K562 (cell line): ENCODE results near the gene GRIN1. TPM values are rescaled to one million over a fixed set of nuclear protein-coding genes. Genes with fewer than 3 reads are reported as not detected.

ENCODE experiments used
- GATAD2B ChIP-seq: fragments of 450-650 bp; IDR thresholded peaks from 2 replicates; pipeline ENCODE4 v1.6.1; 2017; ENCODE audit warnings: mild to moderate bottlenecking, borderline replicate concordance
- ZC3H11A ChIP-seq: IDR thresholded peaks from 2 replicates; pipeline ENCODE4 v1.6.1; 2012; ENCODE audit warnings: low read depth, low read length, improper control_type of control experiment
- ZC3H8 ChIP-seq: fragments of 450-650 bp; IDR thresholded peaks from 2 replicates; pipeline ENCODE4 v1.6.1; 2017
- ZFP1 ChIP-seq: fragments of 450-650 bp; formaldehyde crosslinking; IDR thresholded peaks from 2 replicates; pipeline ENCODE4 v1.4.0; 2020; ENCODE audit warnings: mild to moderate bottlenecking, mixed read lengths
- ZNF347 ChIP-seq: fragments of 450-650 bp; formaldehyde crosslinking; IDR thresholded peaks from 2 replicates; pipeline ENCODE4 v1.4.0; 2020; ENCODE audit warnings: low read depth, mild to moderate bottlenecking, moderate library complexity
- ZNF408 ChIP-seq: fragments of 250-450 bp; sonication (Bioruptor Pico); IDR thresholded peaks from 2 replicates; pipeline ENCODE4 v1.4.0; 2020; ENCODE audit warnings: low read depth, mild to moderate bottlenecking, moderate library complexity
- polyA plus RNA-seq, 8 experiments: library from polyadenylated mRNA; depleted of rRNA in 4 of 8; stranded (reverse) in 5 of 8; unstranded in 3 of 8; fragments of >200 nt; fragmentation: Nextera tagmentation in 2 of 8; fragmentation: Illumina TruSeq in 1 of 8; extraction: Ambion mirVana in 2 of 8; extraction: Trizol in 1 of 8; gene quantifications; 2 replicates each; pipeline versions ENCODE4 v1.2.1 to v1.2.3, GENCODE V29; 2011 to 2014; ENCODE audit warnings: inconsistent platforms in 1 of 8, missing spikeins in 1 of 8
- total RNA-seq, 7 experiments: library from RNA; depleted of rRNA in 6 of 7; stranded (reverse); fragments of >200 nt in 6 of 7; fragmentation: Illumina TruSeq in 2 of 7; extraction: Trizol in 2 of 7; gene quantifications; 2 replicates each; pipeline versions ENCODE4 v1.2.1 to v1.2.3, GENCODE V29; 2011 to 2021; ENCODE audit warnings: low replicate concordance in 1 of 7
- TF ChIP-seq, protein P1 (sequence below): fragments of 450-650 bp; IDR thresholded peaks from 2 replicates; pipeline ENCODE4 v1.6.1; 2016; ENCODE audit warnings: low read depth
- TF ChIP-seq, protein P2 (sequence below), 2 experiments: IDR thresholded peaks; 2 replicates each; pipeline ENCODE4 v1.6.1; 2011; ENCODE audit warnings: borderline replicate concordance in 1 of 2, control low read depth in 1 of 2, low read depth in 1 of 2, low read length in 1 of 2, mild to moderate bottlenecking in 1 of 2, mixed read lengths in 1 of 2, moderate library complexity in 1 of 2; ENCODE audit not compliant: insufficient read depth in 1 of 2, insufficient read length in 1 of 2, poor library complexity in 1 of 2, severe bottlenecking in 1 of 2; ENCODE audit errors: extremely low read depth in 1 of 2
- TF ChIP-seq, protein P3 (sequence below), 2 experiments: fragments of 200-800 bp in 1 of 2; sonication (Bioruptor generic) in 1 of 2; sonication (generic) in 1 of 2; formaldehyde crosslinking in 1 of 2; IDR thresholded peaks in 1 of 2; conservative IDR thresholded peaks in 1 of 2; 2 replicates each; pipeline versions ENCODE4 v1.5.0 to v1.6.1; 2016 to 2020; ENCODE audit warnings: missing compliant biosample characterization in 1 of 2, missing genetic modification characterization in 1 of 2, missing genetic modification reagents in 1 of 2
- TF ChIP-seq, protein P4 (sequence below): fragments of 450-650 bp; IDR thresholded peaks from 2 replicates; pipeline ENCODE4 v1.6.1; 2017; ENCODE audit warnings: antibody characterized with exemption, mild to moderate bottlenecking

Gene GRIN1
- total and polyA plus RNA-seq, 9 of the 15 experiments (the other 6 are each of a cell fraction or from before 2014, with no cell fraction given), result 0.03 to 0.35 (median 0.16) TPM; not detected in 6

DNA sequence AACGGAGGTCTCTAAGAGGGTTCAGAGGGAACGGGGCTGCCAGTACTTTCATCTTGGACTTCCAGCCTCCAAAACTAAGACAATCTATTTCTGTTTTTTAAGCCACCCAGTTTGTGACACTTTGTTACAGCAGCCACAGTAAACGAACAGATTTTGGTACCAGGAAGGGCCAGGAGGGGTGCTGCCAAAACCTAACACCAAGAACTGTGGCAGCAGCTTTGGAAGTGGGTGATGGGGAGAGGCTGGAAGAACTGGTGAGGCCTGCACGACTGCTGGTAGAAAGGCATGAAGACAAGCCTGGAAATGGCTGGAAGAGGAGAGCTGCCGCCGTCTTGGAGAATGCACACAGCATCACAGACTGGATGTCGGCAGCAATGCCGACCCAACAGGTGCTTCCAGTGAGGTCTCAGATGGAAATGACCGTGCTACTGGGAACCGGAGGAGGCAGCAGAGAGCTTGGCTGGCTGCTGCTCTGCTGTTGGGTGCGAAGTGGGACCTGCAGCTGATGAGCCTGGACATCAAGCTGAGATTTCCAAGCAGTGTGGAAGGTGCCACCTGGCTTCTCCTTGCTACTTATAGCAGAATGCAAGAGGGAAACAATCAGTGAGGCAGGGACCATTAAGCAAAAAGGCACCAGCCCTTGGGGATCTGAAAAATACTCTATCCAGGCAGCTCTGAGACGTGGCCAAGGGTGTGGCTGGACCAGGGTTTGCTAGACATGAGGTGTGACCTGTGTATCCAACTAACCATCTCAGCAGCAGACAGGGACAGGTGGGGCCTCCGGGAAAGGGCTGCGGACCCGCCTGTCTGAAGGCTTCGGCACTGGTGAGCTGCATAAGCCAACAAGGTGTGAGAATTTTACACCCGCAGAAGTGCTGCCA, 37.6 kb downstream of the GRIN1 start (continued):
- TF ChIP-seq, protein P1, sequence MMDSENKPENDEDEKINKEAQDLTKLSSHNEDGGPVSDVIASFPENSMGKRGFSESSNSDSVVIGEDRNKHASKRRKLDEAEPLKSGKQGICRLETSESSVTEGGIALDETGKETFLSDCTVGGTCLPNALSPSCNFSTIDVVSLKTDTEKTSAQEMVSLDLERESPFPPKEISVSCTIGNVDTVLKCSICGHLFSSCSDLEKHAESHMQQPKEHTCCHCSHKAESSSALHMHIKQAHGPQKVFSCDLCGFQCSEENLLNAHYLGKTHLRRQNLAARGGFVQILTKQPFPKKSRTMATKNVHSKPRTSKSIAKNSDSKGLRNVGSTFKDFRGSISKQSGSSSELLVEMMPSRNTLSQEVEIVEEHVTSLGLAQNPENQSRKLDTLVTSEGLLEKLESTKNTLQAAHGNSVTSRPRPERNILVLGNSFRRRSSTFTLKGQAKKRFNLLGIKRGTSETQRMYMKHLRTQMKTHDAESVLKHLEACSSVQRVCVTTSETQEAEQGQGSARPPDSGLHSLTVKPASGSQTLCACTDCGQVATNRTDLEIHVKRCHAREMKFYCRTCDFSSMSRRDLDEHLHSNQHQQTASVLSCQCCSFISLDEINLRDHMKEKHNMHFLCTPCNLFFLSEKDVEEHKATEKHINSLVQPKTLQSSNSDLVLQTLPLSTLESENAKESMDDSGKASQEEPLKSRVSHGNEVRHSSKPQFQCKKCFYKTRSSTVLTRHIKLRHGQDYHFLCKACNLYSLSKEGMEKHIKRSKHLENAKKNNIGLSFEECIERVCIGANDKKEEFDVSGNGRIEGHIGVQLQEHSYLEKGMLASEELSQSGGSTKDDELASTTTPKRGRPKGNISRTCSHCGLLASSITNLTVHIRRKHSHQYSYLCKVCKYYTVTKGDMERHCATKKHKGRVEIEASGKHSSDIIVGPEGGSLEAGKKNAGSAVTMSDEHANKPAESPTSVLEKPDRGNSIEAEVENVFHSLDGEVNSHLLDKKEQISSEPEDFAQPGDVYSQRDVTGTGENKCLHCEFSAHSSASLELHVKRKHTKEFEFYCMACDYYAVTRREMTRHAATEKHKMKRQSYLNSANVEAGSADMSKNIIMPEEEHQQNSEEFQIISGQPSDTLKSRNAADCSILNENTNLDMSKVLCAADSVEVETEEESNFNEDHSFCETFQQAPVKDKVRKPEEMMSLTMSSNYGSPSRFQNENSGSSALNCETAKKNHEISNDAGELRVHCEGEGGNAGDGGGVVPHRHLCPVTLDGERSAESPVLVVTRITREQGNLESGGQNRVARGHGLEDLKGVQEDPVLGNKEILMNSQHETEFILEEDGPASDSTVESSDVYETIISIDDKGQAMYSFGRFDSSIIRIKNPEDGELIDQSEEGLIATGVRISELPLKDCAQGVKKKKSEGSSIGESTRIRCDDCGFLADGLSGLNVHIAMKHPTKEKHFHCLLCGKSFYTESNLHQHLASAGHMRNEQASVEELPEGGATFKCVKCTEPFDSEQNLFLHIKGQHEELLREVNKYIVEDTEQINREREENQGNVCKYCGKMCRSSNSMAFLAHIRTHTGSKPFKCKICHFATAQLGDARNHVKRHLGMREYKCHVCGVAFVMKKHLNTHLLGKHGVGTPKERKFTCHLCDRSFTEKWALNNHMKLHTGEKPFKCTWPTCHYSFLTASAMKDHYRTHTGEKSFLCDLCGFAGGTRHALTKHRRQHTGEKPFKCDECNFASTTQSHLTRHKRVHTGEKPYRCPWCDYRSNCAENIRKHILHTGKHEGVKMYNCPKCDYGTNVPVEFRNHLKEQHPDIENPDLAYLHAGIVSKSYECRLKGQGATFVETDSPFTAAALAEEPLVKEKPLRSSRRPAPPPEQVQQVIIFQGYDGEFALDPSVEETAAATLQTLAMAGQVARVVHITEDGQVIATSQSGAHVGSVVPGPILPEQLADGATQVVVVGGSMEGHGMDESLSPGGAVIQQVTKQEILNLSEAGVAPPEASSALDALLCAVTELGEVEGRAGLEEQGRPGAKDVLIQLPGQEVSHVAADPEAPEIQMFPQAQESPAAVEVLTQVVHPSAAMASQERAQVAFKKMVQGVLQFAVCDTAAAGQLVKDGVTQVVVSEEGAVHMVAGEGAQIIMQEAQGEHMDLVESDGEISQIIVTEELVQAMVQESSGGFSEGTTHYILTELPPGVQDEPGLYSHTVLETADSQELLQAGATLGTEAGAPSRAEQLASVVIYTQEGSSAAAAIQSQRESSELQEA, result no peak
- TF ChIP-seq ZFP1, result no peak
- no peak for TF ChIP-seq ZNF347 (CRISPR knock-in tag)
- TF ChIP-seq ZC3H11A, result no peak
- TF ChIP-seq GATAD2B, result no peak
- TF ChIP-seq, protein P2, sequence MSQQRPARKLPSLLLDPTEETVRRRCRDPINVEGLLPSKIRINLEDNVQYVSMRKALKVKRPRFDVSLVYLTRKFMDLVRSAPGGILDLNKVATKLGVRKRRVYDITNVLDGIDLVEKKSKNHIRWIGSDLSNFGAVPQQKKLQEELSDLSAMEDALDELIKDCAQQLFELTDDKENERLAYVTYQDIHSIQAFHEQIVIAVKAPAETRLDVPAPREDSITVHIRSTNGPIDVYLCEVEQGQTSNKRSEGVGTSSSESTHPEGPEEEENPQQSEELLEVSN (IDR thresholded peaks at IDR 0.05; ENCODE audit: borderline replicate concordance in 1 of 2, extremely low read depth in 1 of 2, insufficient read depth in 1 of 2, insufficient read length in 1 of 2, low read depth in 1 of 2, low read length in 1 of 2, poor library complexity in 1 of 2, severe bottlenecking in 1 of 2), result no peak
- TF ChIP-seq ZNF408 (CRISPR knock-in tag), result no peak
- TF ChIP-seq, protein P3, sequence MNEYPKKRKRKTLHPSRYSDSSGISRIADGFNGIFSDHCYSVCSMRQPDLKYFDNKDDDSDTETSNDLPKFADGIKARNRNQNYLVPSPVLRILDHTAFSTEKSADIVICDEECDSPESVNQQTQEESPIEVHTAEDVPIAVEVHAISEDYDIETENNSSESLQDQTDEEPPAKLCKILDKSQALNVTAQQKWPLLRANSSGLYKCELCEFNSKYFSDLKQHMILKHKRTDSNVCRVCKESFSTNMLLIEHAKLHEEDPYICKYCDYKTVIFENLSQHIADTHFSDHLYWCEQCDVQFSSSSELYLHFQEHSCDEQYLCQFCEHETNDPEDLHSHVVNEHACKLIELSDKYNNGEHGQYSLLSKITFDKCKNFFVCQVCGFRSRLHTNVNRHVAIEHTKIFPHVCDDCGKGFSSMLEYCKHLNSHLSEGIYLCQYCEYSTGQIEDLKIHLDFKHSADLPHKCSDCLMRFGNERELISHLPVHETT (CRISPR knock-in tag; conservative IDR thresholded peaks at IDR 0.05 in 1 of 2, IDR thresholded peaks at IDR 0.05 in 1 of 2), result no peak
- TF ChIP-seq, protein P4, sequence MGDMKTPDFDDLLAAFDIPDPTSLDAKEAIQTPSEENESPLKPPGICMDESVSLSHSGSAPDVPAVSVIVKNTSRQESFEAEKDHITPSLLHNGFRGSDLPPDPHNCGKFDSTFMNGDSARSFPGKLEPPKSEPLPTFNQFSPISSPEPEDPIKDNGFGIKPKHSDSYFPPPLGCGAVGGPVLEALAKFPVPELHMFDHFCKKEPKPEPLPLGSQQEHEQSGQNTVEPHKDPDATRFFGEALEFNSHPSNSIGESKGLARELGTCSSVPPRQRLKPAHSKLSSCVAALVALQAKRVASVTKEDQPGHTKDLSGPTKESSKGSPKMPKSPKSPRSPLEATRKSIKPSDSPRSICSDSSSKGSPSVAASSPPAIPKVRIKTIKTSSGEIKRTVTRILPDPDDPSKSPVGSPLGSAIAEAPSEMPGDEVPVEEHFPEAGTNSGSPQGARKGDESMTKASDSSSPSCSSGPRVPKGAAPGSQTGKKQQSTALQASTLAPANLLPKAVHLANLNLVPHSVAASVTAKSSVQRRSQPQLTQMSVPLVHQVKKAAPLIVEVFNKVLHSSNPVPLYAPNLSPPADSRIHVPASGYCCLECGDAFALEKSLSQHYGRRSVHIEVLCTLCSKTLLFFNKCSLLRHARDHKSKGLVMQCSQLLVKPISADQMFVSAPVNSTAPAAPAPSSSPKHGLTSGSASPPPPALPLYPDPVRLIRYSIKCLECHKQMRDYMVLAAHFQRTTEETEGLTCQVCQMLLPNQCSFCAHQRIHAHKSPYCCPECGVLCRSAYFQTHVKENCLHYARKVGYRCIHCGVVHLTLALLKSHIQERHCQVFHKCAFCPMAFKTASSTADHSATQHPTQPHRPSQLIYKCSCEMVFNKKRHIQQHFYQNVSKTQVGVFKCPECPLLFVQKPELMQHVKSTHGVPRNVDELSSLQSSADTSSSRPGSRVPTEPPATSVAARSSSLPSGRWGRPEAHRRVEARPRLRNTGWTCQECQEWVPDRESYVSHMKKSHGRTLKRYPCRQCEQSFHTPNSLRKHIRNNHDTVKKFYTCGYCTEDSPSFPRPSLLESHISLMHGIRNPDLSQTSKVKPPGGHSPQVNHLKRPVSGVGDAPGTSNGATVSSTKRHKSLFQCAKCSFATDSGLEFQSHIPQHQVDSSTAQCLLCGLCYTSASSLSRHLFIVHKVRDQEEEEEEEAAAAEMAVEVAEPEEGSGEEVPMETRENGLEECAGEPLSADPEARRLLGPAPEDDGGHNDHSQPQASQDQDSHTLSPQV, result no peak
- no peak for TF ChIP-seq ZC3H8
